ENCODE results near the gene SLC30A7.
"Not testable (repeated sequence)": the region's sequence is repeated elsewhere in the genome, so short reads cannot be mapped to it uniquely, and the experiment has no call there.

The SLC30A7 gene

GRCh38 chr1:100889869-100890482, 5.9 kb upstream of the SLC30A7 start:
- not testable (repeated sequence) for DNase-seq (ENCODE audit: low read depth in 2 of 2, low spot score in 1 of 2)

GRCh38 chr1:100891380-100891779, 4.5 kb upstream of the SLC30A7 start:
- DNase-seq (ENCODE audit: low read depth in 2 of 2, low spot score in 1 of 2), result no peak

GRCh38 chr1:100892554-100892953, 3.3 kb upstream of the SLC30A7 start:
- DNase-seq (ENCODE audit: low read depth in 2 of 2, low spot score in 1 of 2), result no peak

- no peak for DNase-seq (ENCODE audit: low read depth in 2 of 2, low spot score in 1 of 2)
Observed at GRCh38 chr1:100893718-100894117, 2.2 kb upstream of the SLC30A7 start.

GRCh38 chr1:100894603-100895539, 1.0 kb upstream of the SLC30A7 start, which contains the start of gene EXTL2:
EXTL2 (minus strand) TSS chr1:100894842; CDS start chr1:100888757, 6,085 bp downstream.
- peak in 1 of 2 donors; percentile 17 for DNase-seq (ENCODE audit: low read depth in 2 of 2, low spot score in 1 of 2)

GRCh38 chr1:100896481-100896982, 642 bp downstream of the SLC30A7 start:
- peak; percentile 1 to 25 for DNase-seq (ENCODE audit: low read depth in 2 of 2, low spot score in 1 of 2)

- no peak for DNase-seq (ENCODE audit: low read depth in 2 of 2, low spot score in 1 of 2)
Observed at GRCh38 chr1:100902365-100902764, 6.5 kb downstream of the SLC30A7 start.

- DNase-seq (ENCODE audit: low read depth in 2 of 2, low spot score in 1 of 2), result no peak
Observed at GRCh38 chr1:100903777-100904176, 7.9 kb downstream of the SLC30A7 start.

GRCh38 chr1:100904528-100904927, 8.6 kb downstream of the SLC30A7 start:
- DNase-seq (ENCODE audit: low read depth in 2 of 2, low spot score in 1 of 2), result no peak

GRCh38 chr1:100905181-100905580, 9.3 kb downstream of the SLC30A7 start:
- no peak for DNase-seq (ENCODE audit: low read depth in 2 of 2, low spot score in 1 of 2)

GRCh38 chr1:100907887-100908286, 12.0 kb downstream of the SLC30A7 start:
- no peak for DNase-seq (ENCODE audit: low read depth in 2 of 2, low spot score in 1 of 2)

GRCh38 chr1:100909018-100909417, 13.1 kb downstream of the SLC30A7 start:
- DNase-seq (ENCODE audit: low read depth in 2 of 2, low spot score in 1 of 2), result no peak

GRCh38 chr1:100912019-100912418, 16.1 kb downstream of the SLC30A7 start:
- DNase-seq (ENCODE audit: low read depth in 2 of 2, low spot score in 1 of 2), result no peak

GRCh38 chr1:100921110-100921706, 25.3 kb downstream of the SLC30A7 start:
- DNase-seq (ENCODE audit: low read depth in 2 of 2, low spot score in 1 of 2), result no peak

- DNase-seq (ENCODE audit: low read depth in 2 of 2, low spot score in 1 of 2), result no peak
Observed at GRCh38 chr1:100924212-100924611, 28.3 kb downstream of the SLC30A7 start.

- DNase-seq (ENCODE audit: low read depth in 2 of 2, low spot score in 1 of 2), result no peak
Observed at GRCh38 chr1:100924991-100925390, 29.1 kb downstream of the SLC30A7 start.

- no peak for DNase-seq (ENCODE audit: low read depth in 2 of 2, low spot score in 1 of 2)
Observed at GRCh38 chr1:100926240-100926639, 30.4 kb downstream of the SLC30A7 start.

- no peak for DNase-seq (ENCODE audit: low read depth in 2 of 2, low spot score in 1 of 2)
Observed at GRCh38 chr1:100927276-100927675, 31.4 kb downstream of the SLC30A7 start.

GRCh38 chr1:100928128-100928527, 32.2 kb downstream of the SLC30A7 start:
- DNase-seq (ENCODE audit: low read depth in 2 of 2, low spot score in 1 of 2), result no peak

GRCh38 chr1:100930494-100930893, 34.6 kb downstream of the SLC30A7 start:
- DNase-seq (ENCODE audit: low read depth in 2 of 2, low spot score in 1 of 2), result no peak

- DNase-seq (ENCODE audit: low read depth in 2 of 2, low spot score in 1 of 2), result no peak
Observed at GRCh38 chr1:100931716-100932115, 35.8 kb downstream of the SLC30A7 start.

- DNase-seq (ENCODE audit: low read depth in 2 of 2, low spot score in 1 of 2), result not testable (repeated sequence)
Observed at GRCh38 chr1:100933555-100933954, 37.7 kb downstream of the SLC30A7 start.

Measured in stimulated activated CD8-positive, alpha-beta memory T cell treated with anti-CD3 and anti-CD28 coated beads, Interleukin-4, amount 100 ng/mL, for 1 hour (primary cell).